ENCODE measurements around the gene P2RY6. TPM values are rescaled to one million over a fixed set of nuclear protein-coding genes. Genes with fewer than 3 reads are reported as not detected.
A peak's percentile ranks its signal among the peaks of the same experiment; 100 is the strongest.

P2RY6 gene
- total and polyA plus RNA-seq, 12 donors, result 0.83 to 13.0 (median 1.8) TPM

DNA sequence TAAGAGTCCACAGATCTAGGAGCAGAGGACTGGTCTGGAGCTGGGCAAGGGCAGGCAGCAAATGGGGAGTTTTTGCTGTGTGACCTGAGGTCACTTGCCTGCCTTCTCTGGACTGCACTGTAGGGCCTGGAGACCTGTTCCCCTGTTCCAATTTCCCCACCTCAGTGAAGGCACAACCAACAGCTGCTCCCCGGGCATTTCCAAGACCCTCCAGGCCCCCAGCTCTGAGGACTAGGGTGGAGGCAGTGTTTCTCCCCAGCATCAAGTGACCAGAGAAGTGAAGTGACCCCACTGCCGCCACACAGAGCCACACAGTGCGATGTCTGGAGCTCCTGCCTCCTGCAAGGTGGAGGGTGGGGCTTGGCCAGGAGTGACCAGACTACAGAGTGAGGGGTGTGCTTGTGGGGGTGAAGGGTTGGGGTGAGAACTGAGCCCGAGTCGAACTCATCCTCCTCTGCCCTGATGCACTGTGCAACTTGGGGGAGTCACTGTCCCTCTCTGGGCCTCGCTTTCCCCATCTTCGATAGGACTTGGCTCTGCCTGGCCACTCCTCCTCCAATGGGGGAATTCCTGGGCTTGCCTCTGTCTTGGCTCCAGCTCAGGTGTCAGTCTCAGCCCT is 32.5 kb upstream of the P2RY6 start:
- peak overlapping the region in 9 of 10 donors; percentile 72 to 90 (median 82) for H3K27ac ChIP-seq
- 62 to 72% methylated on average over 7 of the region's 7 CpGs for WGBS, 2 donors
- no peak overlapping the region for H3K4me3 ChIP-seq
- H3K27me3 ChIP-seq, result no peaks in the 10 kb centered on the region
- ATAC-seq (no peak), DNase-seq (no peak)
- peaks cover 36 to 80% (median 68%) of the 10 kb centered on the region in 9 donors for H3K4me1 ChIP-seq
- peaks cover 0 to 8% (median 0%) of the 10 kb centered on the region in 9 donors for H3K36me3 ChIP-seq
- no peak for TF ChIP-seq CTCF (IDR thresholded peaks at IDR 0.05)
- intact Hi-C loops (cut with DNase I), result loop anchor here (1.0 to 10.0 kb wide), 10 partner anchors 48 to 517 kb away; no protein-coding TSS in a partner anchor
- H3K9me3 ChIP-seq, result no peaks in the 10 kb centered on the region

DNA sequence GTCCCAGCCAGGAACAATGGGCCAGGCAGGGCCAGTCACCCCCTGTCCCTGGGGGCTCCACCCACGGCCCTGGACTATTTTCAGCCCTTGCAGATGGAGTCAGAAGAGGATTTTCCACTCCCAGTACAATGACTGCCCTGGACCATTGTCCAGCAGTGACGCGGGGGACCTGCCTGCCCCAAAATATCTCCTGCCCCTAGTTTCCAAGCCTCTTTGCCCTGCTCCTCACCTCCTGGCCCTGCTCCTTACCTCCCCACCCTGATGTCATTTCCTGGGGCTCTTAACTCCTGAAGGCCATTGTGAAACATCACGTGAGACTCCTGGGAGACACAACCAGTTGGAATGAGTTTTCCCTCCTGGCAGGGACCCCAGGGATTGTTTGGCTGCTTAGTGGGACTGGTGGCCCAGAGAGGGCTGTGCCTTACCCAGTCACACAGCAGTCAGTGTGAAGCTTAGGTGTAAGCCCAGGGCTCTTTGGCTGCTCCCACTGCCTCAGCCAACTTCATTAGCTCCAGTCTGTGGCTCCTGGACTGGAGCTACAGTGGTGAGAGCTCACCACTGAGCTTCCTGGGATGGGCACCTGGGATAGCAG is 31.9 kb upstream of the P2RY6 start:
- H3K36me3 ChIP-seq, result peaks cover 0 to 2% (median 0%) of the 10 kb centered on the region in 9 donors
- H3K9me3 ChIP-seq, result no peaks in the 10 kb centered on the region
- no peak for TF ChIP-seq CTCF (IDR thresholded peaks at IDR 0.05)
- H3K27ac ChIP-seq, result peak overlapping the region; percentile 36 to 89 (median 81)
- DNase-seq (peak; percentile 87 to 92), ATAC-seq (peak; percentile 72 to 89 (median 84))
- H3K4me1 ChIP-seq, result peaks cover 36 to 78% (median 62%) of the 10 kb centered on the region in 9 donors
- intact Hi-C loops (cut with DNase I), result loop anchor here in 8 of 10 donors (1.0 to 10.0 kb wide), 9 partner anchors 47 to 518 kb away; no protein-coding TSS in a partner anchor
- 4 to 11% methylated on average over 4 of the region's 4 CpGs for WGBS, 2 donors
- H3K27me3 ChIP-seq, result no peaks in the 10 kb centered on the region
- no peak overlapping the region for H3K4me3 ChIP-seq

DNA sequence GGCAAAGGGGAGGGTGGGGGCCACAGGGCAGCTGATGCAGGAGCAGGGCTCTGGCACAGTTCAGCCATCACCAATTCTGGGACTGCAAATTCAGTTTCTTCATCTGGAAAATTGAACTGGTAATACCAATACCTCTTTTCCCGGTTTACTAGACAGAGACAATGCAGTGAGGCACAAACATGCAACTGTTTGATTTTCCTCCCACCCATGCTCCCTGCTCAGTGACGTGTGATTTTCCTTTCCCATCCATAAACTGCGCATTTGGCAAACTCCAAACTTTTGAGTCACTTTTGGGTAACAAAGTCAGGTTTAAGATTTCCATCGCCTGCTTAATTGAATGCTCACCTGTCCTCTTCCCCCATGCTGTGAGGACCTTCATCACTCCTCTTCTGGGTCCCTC is 30.8 kb upstream of the P2RY6 start:
- H3K9me3 ChIP-seq, result no peaks in the 10 kb centered on the region
- TF ChIP-seq CTCF (IDR thresholded peaks at IDR 0.05), result no peak
- WGBS, 2 donors, result 88 to 89% methylated on average over 4 of the region's 4 CpGs
- H3K4me1 ChIP-seq, result peaks cover 35 to 67% (median 66%) of the 10 kb centered on the region in 9 donors
- no peak for ATAC-seq
- no peak for DNase-seq
- H3K4me3 ChIP-seq, result no peak overlapping the region
- intact Hi-C loops (cut with DNase I), result loop anchor here in 8 of 10 donors (2.0 to 10.0 kb wide), 8 partner anchors 46 to 519 kb away; no protein-coding TSS in a partner anchor
- no peaks in the 10 kb centered on the region for H3K36me3 ChIP-seq
- no peaks in the 10 kb centered on the region for H3K27me3 ChIP-seq
- H3K27ac ChIP-seq, result peak overlapping the region in 7 of 10 donors; percentile 72 to 89 (median 83)

- Histone ChIP-seq H3K27me3 (no peaks in the 10 kb centered on the region), H3K9me3 (no peaks in the 10 kb centered on the region), H3K4me1 (peaks cover 23 to 56% (median 54%) of the 10 kb centered on the region in 9 donors), H3K36me3 (no peaks in the 10 kb centered on the region), H3K4me3 (peak overlapping the region in 5 of 10 donors; percentile 16 to 45 (median 29)), H3K27ac (peak overlapping the region in 5 of 10 donors; percentile 45 to 86 (median 76))
- DNase-seq, result peak; percentile 61 to 82
- 17 to 19% methylated on average over 12 of the region's 12 CpGs for WGBS, 2 donors
- TF ChIP-seq CTCF (IDR thresholded peaks at IDR 0.05), result peak; percentile 73 to 98 (median 89)
- peak; percentile 28 to 68 (median 56) for ATAC-seq
- intact Hi-C loops (cut with DNase I), result loop anchor here in 6 of 10 donors (1.0 to 10.0 kb wide), 8 partner anchors 45 to 520 kb away; no protein-coding TSS in a partner anchor
Measured at GRCh38 chr11:73242251-73243092, 29.7 kb upstream of the P2RY6 start.

Measured in heart right ventricle (tissue), 16 donors.